ENCODE measurements around the gene SPHK2. TPM values are rescaled to one million over a fixed set of nuclear protein-coding genes. Genes with fewer than 3 reads are reported as not detected.
A peak's percentile ranks its signal among the peaks of the same experiment; 100 is the strongest.

Gene SPHK2
- total RNA-seq, 2 experiments from 2014 or later: 22.3 to 22.9 TPM

DNA sequence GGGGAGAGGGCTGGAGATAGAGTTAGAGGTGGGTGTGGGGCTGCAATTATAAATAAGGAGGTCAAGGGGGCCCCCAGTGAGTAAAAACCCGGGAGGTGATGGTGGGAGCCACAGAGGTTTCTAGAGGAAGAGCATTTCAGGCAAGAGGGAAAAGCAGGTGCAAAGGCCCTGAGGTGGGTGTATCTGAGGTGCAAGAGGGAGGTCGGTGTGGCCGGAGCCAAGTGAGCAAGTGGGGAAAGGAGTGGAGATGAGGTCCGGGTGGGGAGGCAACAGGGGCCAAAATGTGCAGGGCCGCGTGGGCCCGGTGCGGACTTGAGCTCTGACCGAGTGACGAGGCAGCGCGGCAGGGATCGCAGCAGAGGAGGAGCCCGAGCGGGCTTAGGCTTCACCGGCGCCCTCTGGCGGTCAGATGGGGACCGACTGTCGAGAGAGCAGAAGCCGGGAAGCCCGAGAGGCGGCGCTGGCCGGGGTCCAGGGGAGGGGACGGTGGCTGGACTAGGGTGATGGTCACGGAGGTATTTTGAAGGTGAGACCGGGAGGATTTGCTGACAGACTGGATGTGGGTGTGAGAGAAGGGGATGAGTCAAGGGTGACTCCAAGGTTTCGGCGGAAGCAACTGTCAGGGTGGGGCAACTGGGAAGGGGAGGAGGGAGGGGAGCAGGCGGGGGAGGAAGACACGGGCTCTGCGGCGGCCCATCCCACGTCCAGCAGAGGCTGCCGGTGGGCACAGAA is 30.5 kb upstream of the SPHK2 start:
- ATAC-seq (peak; percentile 87), DNase-seq (peak; percentile 94)
- Mint-ChIP-seq H3K27me3 (no peaks in the 10 kb centered on the region), H3K36me3 (ENCODE audit: low read depth) (peaks cover 2% of the 10 kb centered on the region), H3K4me3 (peak overlapping the region; percentile 38), H3K27ac (peak overlapping the region; percentile 36), H3K9me3 (no peaks in the 10 kb centered on the region), H3K4me1 (ENCODE audit: low read depth) (peaks cover 15% of the 10 kb centered on the region)
- peak; percentile 88 for TF ChIP-seq CTCF (IDR thresholded peaks at IDR 0.05)
- intact Hi-C loops (cut with micrococcal nuclease): no loop called here
- ChIA-PET CTCF (interaction anchor here (0.6 to 6.4 kb wide), 22 partner anchors 9 to 302 kb away, joined by 3 to 44 read pairs (median 4); no protein-coding TSS in a partner anchor), POLR2A (interaction anchor here (0.6 to 1.5 kb wide), 5 partner anchors 25 to 129 kb away, joined by 3 to 6 read pairs (median 3); partner anchors contain the start of genes RPL18 and SPHK2)

DNA sequence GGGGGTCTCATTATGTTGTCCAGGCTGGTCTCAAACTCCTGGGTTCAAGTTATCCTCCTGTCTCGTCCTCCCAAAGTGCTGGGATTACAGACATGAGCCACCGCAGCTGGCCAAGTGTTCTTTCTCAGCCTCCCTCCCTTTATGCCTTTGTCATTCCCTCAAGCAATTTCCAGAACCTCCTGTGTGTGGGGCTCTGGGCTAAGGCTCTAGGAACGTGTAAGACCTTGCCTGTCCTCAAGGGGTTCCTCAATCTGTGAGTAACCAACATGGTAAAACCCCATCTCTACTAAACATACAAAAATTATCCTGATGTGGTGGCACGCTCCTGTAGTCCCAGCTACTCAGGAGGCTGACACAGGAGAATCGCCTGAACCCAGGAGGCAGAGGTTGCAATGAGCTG is 28.3 kb upstream of the SPHK2 start:
- Mint-ChIP-seq H3K36me3 (ENCODE audit: low read depth) (no peaks in the 10 kb centered on the region), H3K27me3 (no peaks in the 10 kb centered on the region), H3K27ac (no peak overlapping the region), H3K9me3 (no peaks in the 10 kb centered on the region), H3K4me1 (ENCODE audit: low read depth) (peaks cover 10% of the 10 kb centered on the region), H3K4me3 (no peak overlapping the region)
- ATAC-seq: no peak
- intact Hi-C loops (cut with micrococcal nuclease): no loop called here
- CTCF ChIA-PET: interaction anchor here (1.1 to 6.4 kb wide), 3 partner anchors 18 to 257 kb away, joined by 4 to 44 read pairs (median 5); no protein-coding TSS in a partner anchor
- no peak for DNase-seq
- POLR2A ChIA-PET: interaction anchor here (1.6 kb wide), 1 partner anchor 83 kb away, joined by 3 read pairs; no protein-coding TSS in a partner anchor
- no peak for TF ChIP-seq CTCF (IDR thresholded peaks at IDR 0.05)

- Mint-ChIP-seq H3K27ac (no peak overlapping the region), H3K4me1 (ENCODE audit: low read depth) (no peaks in the 10 kb centered on the region), H3K36me3 (ENCODE audit: low read depth) (no peaks in the 10 kb centered on the region), H3K4me3 (peak overlapping the region; percentile 71), H3K9me3 (no peaks in the 10 kb centered on the region), H3K27me3 (no peaks in the 10 kb centered on the region)
- no peak for DNase-seq
- no peak for TF ChIP-seq CTCF (IDR thresholded peaks at IDR 0.05)
- ChIA-PET CTCF (interaction anchor here (1.1 to 3.4 kb wide), 4 partner anchors 11 to 105 kb away, joined by 3 to 13 read pairs (median 10); no protein-coding TSS in a partner anchor), POLR2A (interaction anchor here (2.4 kb wide), 1 partner anchor 21 kb away, joined by 11 read pairs; no protein-coding TSS in a partner anchor)
- intact Hi-C loops (cut with micrococcal nuclease): no loop called here
- ATAC-seq: no peak
Observed at GRCh38 chr19:48595171-48595570, 24.1 kb upstream of the SPHK2 start.

DNA sequence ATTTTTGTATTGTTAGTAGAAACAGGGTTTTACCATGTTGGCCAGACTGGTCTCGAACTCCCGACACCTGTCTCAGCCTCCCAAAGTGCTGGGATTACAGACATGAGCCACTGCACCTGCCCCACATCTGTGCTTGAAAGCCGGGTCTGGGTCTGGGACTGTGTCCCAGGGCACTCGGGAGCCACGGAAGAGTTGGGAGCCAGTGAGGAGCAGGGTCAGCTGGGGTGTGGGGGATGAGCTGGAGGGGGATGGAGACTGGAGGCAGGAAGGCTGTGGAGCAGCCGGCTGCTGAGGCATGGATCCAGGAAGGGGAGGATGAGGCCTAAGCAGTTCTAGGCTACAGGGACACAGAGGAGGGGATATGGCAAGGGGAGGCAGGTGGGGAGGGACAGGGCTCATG is 23.5 kb upstream of the SPHK2 start:
- DNase-seq (no peak), ATAC-seq (no peak)
- H3K4me3 Mint-ChIP-seq: peak overlapping the region; percentile 71
- H3K4me1 Mint-ChIP-seq (ENCODE audit: low read depth): no peaks in the 10 kb centered on the region
- no peaks in the 10 kb centered on the region for H3K27me3 Mint-ChIP-seq
- no peaks in the 10 kb centered on the region for H3K9me3 Mint-ChIP-seq
- TF ChIP-seq CTCF (IDR thresholded peaks at IDR 0.05): no peak
- no peaks in the 10 kb centered on the region for H3K36me3 Mint-ChIP-seq (ENCODE audit: low read depth)
- ChIA-PET CTCF (interaction anchor here (1.1 to 3.4 kb wide), 4 partner anchors 12 to 106 kb away, joined by 3 to 13 read pairs (median 10); no protein-coding TSS in a partner anchor), POLR2A (interaction anchor here (2.4 kb wide), 1 partner anchor 21 kb away, joined by 11 read pairs; no protein-coding TSS in a partner anchor)
- intact Hi-C loops (cut with micrococcal nuclease): no loop called here
- H3K27ac Mint-ChIP-seq: peak overlapping the region; percentile 26

- no peaks in the 10 kb centered on the region for H3K9me3 Mint-ChIP-seq
- H3K4me1 Mint-ChIP-seq (ENCODE audit: low read depth): no peaks in the 10 kb centered on the region
- no peak for TF ChIP-seq CTCF (IDR thresholded peaks at IDR 0.05)
- peak overlapping the region; percentile 87 for H3K27ac Mint-ChIP-seq
- no peaks in the 10 kb centered on the region for H3K36me3 Mint-ChIP-seq (ENCODE audit: low read depth)
- peak overlapping the region; percentile 71 for H3K4me3 Mint-ChIP-seq
- H3K27me3 Mint-ChIP-seq: no peaks in the 10 kb centered on the region
- intact Hi-C loops (cut with micrococcal nuclease): no loop called here
- DNase-seq (no peak), ATAC-seq (no peak)
- POLR2A ChIA-PET: no interaction called here
- CTCF ChIA-PET: interaction anchor here (3.4 kb wide), 1 partner anchor 12 kb away, joined by 13 read pairs; no protein-coding TSS in a partner anchor
Observed at GRCh38 chr19:48596237-48596636, 23.1 kb upstream of the SPHK2 start.

Measured in activated CD8-positive, alpha-beta T cell treated with anti-CD3 and anti-CD28 coated beads for 36 hours (primary cell).